ENCODE data around the gene PLAC1. TPM values are rescaled to one million over a fixed set of nuclear protein-coding genes. Genes with fewer than 3 reads are reported as not detected.

PLAC1 gene
- total RNA-seq, 1 experiment from 2014 or later, result not detected

DNA sequence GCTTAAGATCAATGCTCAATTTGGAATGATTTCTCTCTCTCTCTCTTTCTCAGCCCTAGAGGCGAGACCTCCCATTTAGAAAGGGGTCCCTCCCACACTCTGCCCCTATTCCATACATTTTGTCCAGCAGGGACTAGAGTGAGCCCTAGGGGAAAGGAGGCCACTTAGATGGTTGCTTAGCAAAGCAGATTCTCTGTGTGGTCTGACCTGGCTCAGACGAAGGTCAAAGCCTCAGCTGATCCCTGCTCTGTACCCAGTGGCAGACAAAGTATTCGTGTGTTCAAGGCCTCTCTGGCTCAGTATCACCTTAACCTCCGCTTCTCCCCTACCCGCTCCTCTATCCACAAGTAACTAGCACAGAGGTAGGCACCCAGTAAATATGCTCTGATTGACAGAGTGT lies 120.0 kb downstream of the PLAC1 start:
- Mint-ChIP-seq H3K36me3 (no peaks in the 10 kb centered on the region), H3K27ac (no peak overlapping the region; the same call in 1 of the 2 replicates), H3K27me3 (ENCODE audit: low read depth) (peaks cover 13% of the 10 kb centered on the region), H3K4me3 (no peak overlapping the region), H3K4me1 (peaks cover 26% of the 10 kb centered on the region), H3K9me3 (no peaks in the 10 kb centered on the region)
- no peak for DNase-seq (ENCODE audit: low spot score)
- TF ChIP-seq NR2C2 (CRISPR knock-in tag; IDR thresholded peaks at IDR 0.05) (no peak), ZSCAN18 (CRISPR knock-in tag; IDR thresholded peaks at IDR 0.05) (no peak), EMX1 (CRISPR knock-in tag; IDR thresholded peaks at IDR 0.05) (no peak), MLX (CRISPR knock-in tag; IDR thresholded peaks at IDR 0.05) (no peak), SMAD4 (CRISPR knock-in tag; IDR thresholded peaks at IDR 0.05) (no peak), ZNF416 (CRISPR knock-in tag; IDR thresholded peaks at IDR 0.05) (no peak), FOXK1 (CRISPR knock-in tag; IDR thresholded peaks at IDR 0.05) (no peak), ATF2 (CRISPR knock-in tag; IDR thresholded peaks at IDR 0.05; ENCODE audit: borderline replicate concordance, low read depth) (no peak), PRRX2 (CRISPR knock-in tag; IDR thresholded peaks at IDR 0.05) (no peak), CBFB (CRISPR knock-in tag; IDR thresholded peaks at IDR 0.05; ENCODE audit: low read depth) (no peak), ZMAT4 (CRISPR knock-in tag; IDR thresholded peaks at IDR 0.05) (no peak), TCF7 (CRISPR knock-in tag; IDR thresholded peaks at IDR 0.05; ENCODE audit: low read depth) (no peak)
- TF ChIP-seq, protein P1, sequence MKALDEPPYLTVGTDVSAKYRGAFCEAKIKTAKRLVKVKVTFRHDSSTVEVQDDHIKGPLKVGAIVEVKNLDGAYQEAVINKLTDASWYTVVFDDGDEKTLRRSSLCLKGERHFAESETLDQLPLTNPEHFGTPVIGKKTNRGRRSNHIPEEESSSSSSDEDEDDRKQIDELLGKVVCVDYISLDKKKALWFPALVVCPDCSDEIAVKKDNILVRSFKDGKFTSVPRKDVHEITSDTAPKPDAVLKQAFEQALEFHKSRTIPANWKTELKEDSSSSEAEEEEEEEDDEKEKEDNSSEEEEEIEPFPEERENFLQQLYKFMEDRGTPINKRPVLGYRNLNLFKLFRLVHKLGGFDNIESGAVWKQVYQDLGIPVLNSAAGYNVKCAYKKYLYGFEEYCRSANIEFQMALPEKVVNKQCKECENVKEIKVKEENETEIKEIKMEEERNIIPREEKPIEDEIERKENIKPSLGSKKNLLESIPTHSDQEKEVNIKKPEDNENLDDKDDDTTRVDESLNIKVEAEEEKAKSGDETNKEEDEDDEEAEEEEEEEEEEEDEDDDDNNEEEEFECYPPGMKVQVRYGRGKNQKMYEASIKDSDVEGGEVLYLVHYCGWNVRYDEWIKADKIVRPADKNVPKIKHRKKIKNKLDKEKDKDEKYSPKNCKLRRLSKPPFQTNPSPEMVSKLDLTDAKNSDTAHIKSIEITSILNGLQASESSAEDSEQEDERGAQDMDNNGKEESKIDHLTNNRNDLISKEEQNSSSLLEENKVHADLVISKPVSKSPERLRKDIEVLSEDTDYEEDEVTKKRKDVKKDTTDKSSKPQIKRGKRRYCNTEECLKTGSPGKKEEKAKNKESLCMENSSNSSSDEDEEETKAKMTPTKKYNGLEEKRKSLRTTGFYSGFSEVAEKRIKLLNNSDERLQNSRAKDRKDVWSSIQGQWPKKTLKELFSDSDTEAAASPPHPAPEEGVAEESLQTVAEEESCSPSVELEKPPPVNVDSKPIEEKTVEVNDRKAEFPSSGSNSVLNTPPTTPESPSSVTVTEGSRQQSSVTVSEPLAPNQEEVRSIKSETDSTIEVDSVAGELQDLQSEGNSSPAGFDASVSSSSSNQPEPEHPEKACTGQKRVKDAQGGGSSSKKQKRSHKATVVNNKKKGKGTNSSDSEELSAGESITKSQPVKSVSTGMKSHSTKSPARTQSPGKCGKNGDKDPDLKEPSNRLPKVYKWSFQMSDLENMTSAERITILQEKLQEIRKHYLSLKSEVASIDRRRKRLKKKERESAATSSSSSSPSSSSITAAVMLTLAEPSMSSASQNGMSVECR (CRISPR knock-in tag; IDR thresholded peaks at IDR 0.05; ENCODE audit: borderline replicate concordance), result no peak
- TF ChIP-seq, protein P2, sequence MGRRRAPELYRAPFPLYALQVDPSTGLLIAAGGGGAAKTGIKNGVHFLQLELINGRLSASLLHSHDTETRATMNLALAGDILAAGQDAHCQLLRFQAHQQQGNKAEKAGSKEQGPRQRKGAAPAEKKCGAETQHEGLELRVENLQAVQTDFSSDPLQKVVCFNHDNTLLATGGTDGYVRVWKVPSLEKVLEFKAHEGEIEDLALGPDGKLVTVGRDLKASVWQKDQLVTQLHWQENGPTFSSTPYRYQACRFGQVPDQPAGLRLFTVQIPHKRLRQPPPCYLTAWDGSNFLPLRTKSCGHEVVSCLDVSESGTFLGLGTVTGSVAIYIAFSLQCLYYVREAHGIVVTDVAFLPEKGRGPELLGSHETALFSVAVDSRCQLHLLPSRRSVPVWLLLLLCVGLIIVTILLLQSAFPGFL (CRISPR knock-in tag; IDR thresholded peaks at IDR 0.05; ENCODE audit: borderline replicate concordance), result no peak
- POLR2A ChIA-PET, result no interaction called here
- ATAC-seq, result no peak
- CTCF ChIA-PET, result no interaction called here

DNA sequence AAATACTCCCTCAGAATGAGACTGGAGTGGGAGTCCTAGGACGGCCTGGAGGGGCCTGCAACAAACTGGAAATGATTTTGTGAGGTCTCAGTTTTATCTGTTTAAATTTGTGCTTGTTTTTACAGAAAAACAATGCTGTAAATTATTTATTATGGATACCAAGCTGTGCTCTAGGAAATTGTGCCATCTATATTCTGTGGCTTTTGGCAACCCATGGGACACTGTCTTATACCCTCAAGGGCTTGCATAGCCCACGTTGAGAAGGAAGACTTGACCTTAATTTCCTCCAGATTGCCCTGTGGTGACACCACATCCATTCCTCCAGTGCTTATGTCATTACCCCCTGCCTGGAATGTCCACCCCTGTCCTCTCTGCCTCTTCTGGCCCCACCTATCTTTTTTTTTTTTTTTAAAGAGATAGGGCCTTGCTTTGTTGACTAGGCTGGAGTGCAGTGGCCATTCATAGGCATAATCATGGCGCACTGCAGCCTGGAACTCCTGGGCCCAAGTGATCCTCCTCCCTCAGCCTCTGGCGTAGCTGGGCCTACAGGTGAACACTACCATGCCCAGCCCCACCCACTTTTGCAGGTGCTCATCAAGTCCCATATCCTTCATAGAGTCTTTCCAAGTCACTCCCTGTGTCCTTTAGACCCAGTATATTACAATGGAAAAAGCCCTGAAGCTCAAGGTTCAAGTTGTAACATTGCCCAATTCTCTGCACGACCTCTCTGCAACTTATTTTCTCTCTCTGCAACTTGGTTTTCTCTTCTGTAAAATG lies 120.9 kb downstream of the PLAC1 start:
- ATAC-seq (no peak), DNase-seq (ENCODE audit: low spot score) (no peak)
- Mint-ChIP-seq H3K36me3 (no peaks in the 10 kb centered on the region), H3K27me3 (ENCODE audit: low read depth) (peaks cover 13% of the 10 kb centered on the region), H3K4me3 (no peak overlapping the region), H3K4me1 (peaks cover 23% of the 10 kb centered on the region), H3K27ac (no peak overlapping the region), H3K9me3 (no peaks in the 10 kb centered on the region)
- CTCF ChIA-PET, result no interaction called here
- POLR2A ChIA-PET, result no interaction called here
- TF ChIP-seq EMX1 (CRISPR knock-in tag; IDR thresholded peaks at IDR 0.05) (no peak), PRDM15 (CRISPR knock-in tag; IDR thresholded peaks at IDR 0.05) (no peak), ZMAT4 (CRISPR knock-in tag; IDR thresholded peaks at IDR 0.05) (no peak), SMAD4 (CRISPR knock-in tag; IDR thresholded peaks at IDR 0.05) (no peak), ZNF423 (CRISPR knock-in tag; IDR thresholded peaks at IDR 0.05) (no peak)
- TF ChIP-seq, protein P3, sequence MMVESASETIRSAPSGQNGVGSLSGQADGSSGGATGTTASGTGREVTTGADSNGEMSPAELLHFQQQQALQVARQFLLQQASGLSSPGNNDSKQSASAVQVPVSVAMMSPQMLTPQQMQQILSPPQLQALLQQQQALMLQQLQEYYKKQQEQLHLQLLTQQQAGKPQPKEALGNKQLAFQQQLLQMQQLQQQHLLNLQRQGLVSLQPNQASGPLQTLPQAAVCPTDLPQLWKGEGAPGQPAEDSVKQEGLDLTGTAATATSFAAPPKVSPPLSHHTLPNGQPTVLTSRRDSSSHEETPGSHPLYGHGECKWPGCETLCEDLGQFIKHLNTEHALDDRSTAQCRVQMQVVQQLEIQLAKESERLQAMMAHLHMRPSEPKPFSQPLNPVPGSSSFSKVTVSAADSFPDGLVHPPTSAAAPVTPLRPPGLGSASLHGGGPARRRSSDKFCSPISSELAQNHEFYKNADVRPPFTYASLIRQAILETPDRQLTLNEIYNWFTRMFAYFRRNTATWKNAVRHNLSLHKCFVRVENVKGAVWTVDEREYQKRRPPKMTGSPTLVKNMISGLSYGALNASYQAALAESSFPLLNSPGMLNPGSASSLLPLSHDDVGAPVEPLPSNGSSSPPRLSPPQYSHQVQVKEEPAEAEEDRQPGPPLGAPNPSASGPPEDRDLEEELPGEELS (CRISPR knock-in tag; IDR thresholded peaks at IDR 0.05), result no peak

All from WTC11 (cell line).